ENCODE results near the gene HOXC11.

DNA sequence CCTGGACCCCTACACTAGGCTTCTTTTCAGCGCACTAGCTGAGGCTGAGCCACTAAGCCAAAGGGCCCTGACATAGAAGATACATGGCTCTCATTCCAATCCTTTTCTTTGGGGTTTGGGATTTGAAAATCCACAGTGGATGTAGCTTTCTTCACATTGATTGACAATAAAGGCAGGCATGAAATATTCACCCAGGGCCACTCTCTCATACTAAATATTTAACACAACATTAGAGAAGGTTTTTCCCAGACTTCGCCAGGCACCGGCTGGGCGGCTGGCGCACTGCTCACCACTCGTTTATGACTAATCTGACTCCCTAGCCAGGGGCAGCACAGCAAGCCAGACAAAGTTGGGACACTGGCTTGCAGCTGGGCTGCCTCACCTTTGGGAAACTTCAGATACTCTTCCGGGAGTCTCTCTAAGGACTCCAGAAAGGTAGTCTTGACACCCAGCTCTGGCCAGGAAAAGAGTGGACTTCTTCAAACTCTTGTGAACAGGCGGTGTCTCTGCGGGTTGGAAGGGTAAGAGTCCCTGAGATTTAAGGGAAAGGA lies 699 bp upstream of the HOXC11 start:
- TF ChIP-seq CTCF (IDR thresholded peaks at IDR 0.05; ENCODE audit: insufficient read depth, low read length) (no peak), POLR2AphosphoS5 (IDR thresholded peaks at IDR 0.05; ENCODE audit: low read depth) (no peak)
